HG02870 (cell line): ENCODE results near the gene ST6GALNAC3.

Source experiments
- ATAC-seq: cut with Tn5 transposase; IDR thresholded peaks from one replicate; pipeline ENCODE4 v1.9.1; 2021; ENCODE audit warnings: mild to moderate bottlenecking, moderate library complexity; ENCODE audit not compliant: unreplicated experiment

The ST6GALNAC3 gene

GRCh38 chr1:76408303-76408702, 333.8 kb downstream of the ST6GALNAC3 start:
- ATAC-seq: no peak

GRCh38 chr1:76410499-76410898, 336.0 kb downstream of the ST6GALNAC3 start:
- ATAC-seq: no peak

GRCh38 chr1:76418531-76418930, 344.0 kb downstream of the ST6GALNAC3 start:
- ATAC-seq: no peak

- ATAC-seq: no peak
Measured at GRCh38 chr1:76419603-76420002, 345.1 kb downstream of the ST6GALNAC3 start.

- ATAC-seq: peak; percentile 74
Measured at GRCh38 chr1:76425201-76426145, 350.9 kb downstream of the ST6GALNAC3 start.

- no peak for ATAC-seq
Measured at GRCh38 chr1:76426606-76427005, 352.1 kb downstream of the ST6GALNAC3 start.

GRCh38 chr1:76428028-76428427, 353.5 kb downstream of the ST6GALNAC3 start:
- no peak for ATAC-seq

GRCh38 chr1:76430531-76430930, 356.0 kb downstream of the ST6GALNAC3 start:
- no peak for ATAC-seq

- no peak for ATAC-seq
Measured at GRCh38 chr1:76433526-76433925, 359.0 kb downstream of the ST6GALNAC3 start.

GRCh38 chr1:76443217-76443616, 368.7 kb downstream of the ST6GALNAC3 start:
- no peak for ATAC-seq

- ATAC-seq: no peak
Measured at GRCh38 chr1:76444773-76445172, 370.2 kb downstream of the ST6GALNAC3 start.

- no peak for ATAC-seq
Measured at GRCh38 chr1:76450229-76450628, 375.7 kb downstream of the ST6GALNAC3 start.

GRCh38 chr1:76463278-76463677, 388.7 kb downstream of the ST6GALNAC3 start:
- ATAC-seq: peak; percentile 49

GRCh38 chr1:76463849-76464248, 389.3 kb downstream of the ST6GALNAC3 start:
- peak; percentile 7 for ATAC-seq

GRCh38 chr1:76465030-76465429, 390.5 kb downstream of the ST6GALNAC3 start:
- no peak for ATAC-seq

GRCh38 chr1:76470166-76470565, 395.6 kb downstream of the ST6GALNAC3 start:
- ATAC-seq: no peak

- no peak for ATAC-seq
Measured at GRCh38 chr1:76471536-76471935, 397.0 kb downstream of the ST6GALNAC3 start.

- ATAC-seq: no peak
Measured at GRCh38 chr1:76473591-76473990, 399.0 kb downstream of the ST6GALNAC3 start.

- no peak for ATAC-seq
Measured at GRCh38 chr1:76474922-76475321, 400.4 kb downstream of the ST6GALNAC3 start.

- no peak for ATAC-seq
Measured at GRCh38 chr1:76477156-76477555, 402.6 kb downstream of the ST6GALNAC3 start.

- no peak for ATAC-seq
Measured at GRCh38 chr1:76480827-76481226, 406.3 kb downstream of the ST6GALNAC3 start.

- no peak for ATAC-seq
Measured at GRCh38 chr1:76481672-76482071, 407.1 kb downstream of the ST6GALNAC3 start.

GRCh38 chr1:76482272-76482671, 407.7 kb downstream of the ST6GALNAC3 start:
- no peak for ATAC-seq
